HG02943 (cell line): ENCODE results near the gene MAPK6.
"Not testable (repeated sequence)": the region's sequence is repeated elsewhere in the genome, so short reads cannot be mapped to it uniquely, and the experiment has no call there.

Experiments used
- ATAC-seq: cut with Tn5 transposase; IDR thresholded peaks from one replicate; pipeline ENCODE4 v1.9.1; 2021; ENCODE audit warnings: mild to moderate bottlenecking, low read depth, moderate library complexity; ENCODE audit not compliant: unreplicated experiment

Gene MAPK6

DNA sequence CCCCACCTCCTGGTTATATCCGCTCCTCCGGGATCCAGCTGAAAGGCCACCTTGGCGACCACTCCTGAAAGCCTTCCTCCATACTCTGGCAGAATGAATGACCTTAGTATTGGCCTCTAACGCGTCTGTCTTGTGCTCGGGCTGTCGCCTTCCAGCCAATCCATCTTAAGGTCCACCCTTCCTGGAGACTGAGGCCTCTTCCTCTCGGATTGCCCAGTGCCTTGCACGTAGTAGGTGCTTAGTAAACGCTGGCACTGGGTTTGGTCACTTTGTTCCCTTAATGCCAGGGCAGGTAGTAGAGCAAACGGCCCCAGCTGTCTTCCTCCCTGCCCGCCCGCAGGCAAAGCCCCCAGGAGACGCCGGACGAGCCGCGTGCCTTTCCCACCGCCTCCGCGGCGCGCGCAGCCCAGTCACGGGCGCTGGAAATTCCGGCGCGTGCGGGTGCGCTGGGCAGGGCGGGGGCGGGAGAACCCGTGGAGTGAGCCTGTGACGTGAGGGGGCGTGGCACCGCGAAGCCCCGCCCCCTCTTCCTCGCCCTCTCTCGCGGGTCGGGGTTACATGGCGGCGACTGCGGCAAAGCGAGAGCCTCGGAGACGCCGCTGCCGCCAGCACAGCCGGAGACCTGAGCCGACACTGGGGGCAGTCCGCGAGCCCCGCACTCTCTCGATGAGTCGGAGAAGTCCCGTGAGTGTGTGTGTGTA lies at the start of gene MAPK6:
MAPK6 (plus strand) TSS at position 527 of the 701 bp plus-strand sequence. CDS start 27,242 bp downstream, outside the sequence.
- peak; percentile 68 for ATAC-seq

DNA sequence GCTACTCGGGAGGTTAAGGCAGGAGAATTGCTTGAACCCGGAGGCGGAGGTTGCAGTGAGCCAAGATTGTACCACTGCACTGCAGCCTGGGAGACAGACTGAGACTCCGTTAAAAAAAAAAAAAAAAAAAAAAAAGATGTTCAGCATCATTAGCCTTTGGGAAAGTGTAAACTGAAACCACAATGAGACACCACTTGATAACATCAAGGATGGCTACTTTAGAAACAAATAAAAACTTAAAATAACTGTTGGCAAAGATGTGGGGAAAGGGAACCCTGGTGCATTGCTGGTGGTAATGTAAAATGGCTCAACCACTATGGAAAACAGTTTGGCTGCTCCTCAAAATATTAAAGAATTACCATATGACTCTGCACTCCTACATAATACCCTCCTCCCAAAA lies 49.3 kb upstream of the MAPK6 start:
- ATAC-seq: no peak

DNA sequence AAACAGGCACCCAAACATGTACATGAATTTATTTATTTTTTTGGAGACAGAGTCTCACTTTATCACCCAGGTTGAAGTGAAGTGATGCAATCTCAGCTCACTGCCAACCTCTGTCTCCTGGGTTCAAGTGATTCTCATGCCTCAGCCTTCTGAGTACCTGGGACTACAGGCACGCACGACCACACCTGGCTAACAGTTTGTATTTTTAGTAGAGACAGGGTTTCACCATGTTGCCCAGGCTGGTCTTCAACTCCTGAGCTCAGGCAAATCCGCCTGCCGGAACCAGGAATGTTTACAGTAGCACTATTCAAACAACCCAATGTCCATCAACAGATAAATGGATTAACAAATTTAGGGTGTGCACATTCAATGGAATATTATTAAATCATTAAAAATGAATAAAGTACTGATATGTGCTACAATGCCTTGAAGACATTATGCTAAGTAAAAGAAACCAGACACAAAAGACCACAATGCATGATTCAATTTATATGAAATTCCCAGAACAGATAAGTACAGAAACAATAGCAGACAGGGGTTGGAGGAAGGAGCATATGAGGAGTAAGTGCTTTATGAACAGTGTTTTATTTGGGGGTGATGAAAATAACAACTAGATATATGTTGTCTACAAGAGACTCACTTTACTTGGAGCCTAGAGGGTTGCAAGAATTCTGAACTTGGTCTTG lies 48.7 kb upstream of the MAPK6 start:
- ATAC-seq: no peak

DNA sequence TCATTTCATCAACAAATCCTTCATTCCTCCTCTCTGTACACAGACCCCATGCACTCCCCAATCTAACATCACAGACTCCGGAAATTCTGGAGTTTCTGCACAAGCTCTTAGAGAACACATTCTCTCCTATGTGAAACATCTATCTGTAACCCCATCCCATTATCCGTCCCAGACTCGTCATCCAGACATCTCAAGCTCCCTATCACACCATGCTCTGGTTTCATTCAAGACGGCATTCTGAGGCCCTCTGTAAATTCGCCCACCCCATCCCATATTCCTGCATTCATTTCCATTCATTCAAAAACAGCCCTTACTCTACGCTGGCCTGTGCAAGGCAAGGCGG lies 48.0 kb upstream of the MAPK6 start:
- ATAC-seq: peak; percentile 9

DNA sequence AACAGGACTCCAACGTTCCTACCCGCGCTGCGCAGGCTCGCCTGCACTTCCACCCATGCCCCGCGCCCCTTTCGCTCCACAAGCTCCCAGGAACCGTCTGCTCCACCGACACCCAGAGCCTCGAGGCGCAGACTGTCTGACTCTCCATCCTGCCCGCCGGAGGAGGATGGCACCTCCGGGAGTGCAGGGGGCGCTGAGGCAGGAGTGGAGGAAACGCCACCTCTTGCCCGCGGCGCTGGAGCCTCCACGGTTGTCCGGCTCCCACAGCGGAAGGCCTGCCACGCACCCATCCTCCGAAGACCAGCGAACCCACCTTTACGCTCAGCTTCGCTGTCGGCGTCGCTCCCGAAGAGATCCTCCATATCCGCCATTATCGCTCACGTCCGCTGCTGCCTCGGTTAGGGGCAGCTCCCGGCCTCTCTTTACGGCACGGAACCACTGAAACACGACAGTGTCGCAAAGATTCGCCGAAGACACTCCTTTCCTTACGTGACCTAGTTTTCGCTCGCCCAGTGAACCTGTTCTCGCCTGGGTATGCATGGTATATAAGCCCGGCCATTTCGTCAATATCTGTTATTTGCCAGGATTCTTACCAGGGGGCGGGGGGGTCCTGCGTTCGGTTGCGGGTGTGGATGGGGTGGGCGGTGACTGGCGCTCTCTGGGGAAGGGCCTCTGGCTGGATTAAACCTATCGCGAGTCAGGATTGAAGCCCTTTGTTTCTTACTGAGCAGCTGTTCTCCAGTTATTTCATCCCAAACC lies 47.5 kb upstream of the MAPK6 start, which contains the start of gene LEO1:
LEO1 (minus strand) TSS at position 404 of the 759 bp plus-strand sequence; CDS start at position 371, 33 bp downstream.
- peak; percentile 91 for ATAC-seq

DNA sequence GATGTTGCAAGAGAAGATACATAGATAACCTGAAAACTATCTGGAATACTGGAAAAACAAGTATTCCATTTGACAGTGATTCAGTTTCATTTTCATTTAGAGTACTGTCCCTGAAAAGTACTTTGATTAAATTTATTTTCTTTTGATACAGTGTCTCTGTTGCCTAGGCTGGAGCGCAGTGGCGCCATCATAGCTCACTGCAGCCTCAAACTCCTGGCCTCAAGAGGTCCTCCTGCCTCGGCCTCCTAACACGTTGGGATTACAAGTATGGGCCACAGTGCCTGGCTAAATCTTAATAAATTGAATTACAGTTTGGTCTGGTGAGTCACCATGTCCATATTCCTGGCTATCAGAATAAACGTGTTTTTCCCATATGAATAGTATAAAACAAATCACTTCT lies 45.8 kb upstream of the MAPK6 start:
- no peak for ATAC-seq

DNA sequence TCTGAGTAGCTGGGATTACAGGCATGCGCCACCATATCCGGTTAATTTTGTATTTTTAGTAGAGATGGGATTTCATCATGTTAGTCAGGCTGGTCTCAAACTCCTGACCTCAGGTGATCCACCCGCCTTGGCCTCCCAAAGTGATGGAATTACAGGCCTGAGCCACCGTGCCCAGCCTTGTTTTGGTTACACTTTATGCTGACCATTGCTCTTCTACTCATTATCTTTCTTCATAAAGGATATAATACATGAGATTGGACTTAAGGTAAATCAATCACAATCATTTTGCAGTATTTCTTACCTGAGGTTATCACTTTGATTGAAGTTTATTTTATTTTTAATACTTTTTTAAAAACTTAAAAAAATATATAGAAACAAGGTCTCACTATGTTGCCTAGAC lies 45.2 kb upstream of the MAPK6 start:
- ATAC-seq: no peak

DNA sequence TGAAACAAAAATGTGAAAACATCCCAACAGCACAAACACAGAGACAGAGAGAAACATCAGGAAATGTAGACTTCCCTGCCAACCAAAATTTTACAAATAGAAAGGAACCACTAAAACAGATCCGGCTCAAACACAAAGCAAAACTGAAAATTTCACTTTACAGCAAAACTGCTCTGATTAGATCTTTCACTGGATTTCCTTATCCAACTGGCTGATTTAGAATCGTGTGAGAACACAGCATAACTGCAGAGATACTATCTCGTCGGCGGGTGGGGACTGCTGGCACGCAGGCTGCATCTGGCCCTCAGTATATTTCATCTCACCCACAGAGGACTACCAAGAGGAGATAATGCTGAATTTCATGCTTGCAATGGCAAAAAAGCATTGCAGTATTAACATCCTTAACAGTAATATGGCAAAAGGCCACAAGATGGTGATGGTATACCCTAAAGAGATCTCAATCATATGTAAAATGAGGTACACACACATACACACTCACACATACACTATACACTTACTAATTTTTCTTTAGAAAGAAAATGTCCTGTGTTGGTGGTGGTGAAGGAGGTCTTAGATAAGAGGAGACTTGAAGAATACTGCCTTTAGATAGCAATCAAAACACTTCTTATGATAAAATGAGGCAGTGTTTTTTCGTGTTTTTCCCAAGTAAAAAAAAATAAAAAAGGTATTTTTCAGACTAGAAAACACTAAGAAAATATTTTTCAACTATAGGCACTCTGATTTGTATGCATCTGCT lies 36.8 kb upstream of the MAPK6 start:
- ATAC-seq: peak; percentile 95

DNA sequence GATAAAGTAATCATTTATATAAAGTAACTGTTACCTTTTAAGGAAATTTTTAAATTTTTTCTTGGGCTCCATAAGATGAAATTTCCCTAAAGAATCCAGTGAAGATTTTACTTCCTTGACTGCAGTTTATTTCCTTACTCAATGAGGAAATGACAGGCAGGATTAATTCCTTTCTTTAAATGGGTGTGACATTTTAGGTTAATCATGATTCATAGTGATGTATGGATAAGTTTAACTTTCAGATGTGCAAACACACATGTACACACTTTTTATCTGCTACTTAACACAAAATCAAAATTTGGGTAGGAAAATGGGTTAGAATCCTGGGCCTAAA lies 36.3 kb upstream of the MAPK6 start:
- no peak for ATAC-seq

DNA sequence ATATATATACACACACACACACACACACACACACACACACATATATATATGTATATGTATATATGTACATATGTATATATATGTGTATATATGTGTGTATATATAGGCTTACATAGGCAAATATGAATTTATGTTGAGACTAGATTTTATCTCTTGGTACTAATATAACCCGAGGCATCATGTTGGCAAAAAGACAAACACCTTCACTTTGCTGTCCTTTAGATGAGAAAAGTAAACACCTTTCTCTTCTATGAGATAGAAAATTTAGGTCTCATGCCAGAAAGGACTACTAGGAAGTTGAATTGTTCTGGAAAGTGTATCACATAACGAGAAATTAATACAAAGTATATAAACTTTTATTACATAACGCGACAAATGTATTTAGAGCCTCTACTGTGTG lies 27.9 kb upstream of the MAPK6 start:
- ATAC-seq: no peak

DNA sequence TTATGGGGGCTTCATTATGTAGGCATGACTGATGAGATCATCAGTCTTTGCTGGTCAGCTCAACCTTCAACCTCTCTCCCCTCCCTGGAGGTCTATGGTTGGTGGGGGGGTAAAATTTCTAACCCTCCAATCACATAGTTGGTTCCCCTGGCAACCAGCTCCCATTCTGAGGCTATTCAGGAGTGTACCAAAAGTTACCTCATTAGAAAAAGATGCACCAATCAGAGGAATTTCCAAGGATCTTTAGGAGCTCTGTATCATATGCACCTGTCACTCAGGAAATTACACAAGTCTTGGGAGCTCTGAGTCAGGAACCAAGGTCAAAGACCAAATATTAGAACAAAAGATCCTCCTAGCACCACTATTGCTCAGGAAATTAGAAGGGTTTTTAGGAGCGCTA lies 26.1 kb upstream of the MAPK6 start:
- ATAC-seq: no peak

DNA sequence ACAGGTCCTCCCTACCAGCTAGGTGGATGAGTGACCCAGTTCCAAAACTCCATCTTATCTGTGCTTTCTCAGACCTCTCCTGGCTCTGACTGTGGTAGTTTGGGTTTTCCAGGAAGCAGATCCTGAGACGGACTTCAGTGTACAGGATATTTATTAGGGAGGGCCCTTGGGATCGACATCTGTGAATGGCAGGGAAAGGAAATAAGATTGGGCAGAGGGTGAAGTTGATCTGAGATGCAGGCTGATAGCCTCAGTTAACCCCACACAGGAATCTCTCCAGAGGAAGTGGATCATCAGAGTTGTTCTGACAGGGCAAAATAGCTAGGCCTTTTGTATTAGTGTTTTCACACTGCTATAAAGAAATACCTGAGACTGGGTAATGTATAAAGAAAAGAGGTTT lies 16.7 kb upstream of the MAPK6 start:
- no peak for ATAC-seq

DNA sequence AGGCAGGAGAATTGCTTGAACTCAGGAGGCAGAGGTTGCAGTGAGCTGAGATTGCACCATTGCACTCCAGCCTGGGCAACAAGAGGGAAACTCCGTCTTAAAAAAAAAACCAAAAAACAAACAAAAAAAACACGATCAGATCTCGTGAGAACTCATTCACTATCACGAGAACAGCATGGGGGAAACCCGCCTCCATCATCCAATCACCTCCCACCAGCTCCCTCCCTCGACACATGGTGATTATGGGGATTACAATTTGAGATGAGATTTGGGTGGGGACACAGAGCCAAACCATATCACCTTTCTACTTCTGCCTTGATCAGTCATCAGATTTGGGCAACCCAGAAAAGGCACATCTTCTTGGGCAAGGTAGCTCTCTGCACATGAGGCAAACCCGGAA lies 15.9 kb upstream of the MAPK6 start:
- ATAC-seq: not testable (repeated sequence)

DNA sequence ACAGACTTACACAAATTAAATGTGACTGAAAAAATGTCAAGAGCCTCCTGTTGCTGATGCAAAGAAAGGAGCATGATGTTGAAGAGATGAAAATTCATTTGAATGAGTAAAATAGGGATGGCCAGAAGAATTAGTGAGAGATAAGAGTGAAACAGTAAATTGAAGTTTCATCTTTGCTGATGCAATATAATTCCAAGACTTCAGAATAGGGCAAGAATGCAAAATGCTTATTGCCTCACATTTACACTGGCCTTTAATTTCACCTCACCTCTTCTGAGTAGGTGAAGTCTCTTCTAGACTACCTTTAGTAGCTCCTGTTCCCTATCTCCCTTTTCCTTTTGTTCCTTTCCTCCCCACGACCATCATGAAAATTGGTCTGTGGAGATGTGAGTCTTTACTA lies 15.3 kb upstream of the MAPK6 start:
- no peak for ATAC-seq

DNA sequence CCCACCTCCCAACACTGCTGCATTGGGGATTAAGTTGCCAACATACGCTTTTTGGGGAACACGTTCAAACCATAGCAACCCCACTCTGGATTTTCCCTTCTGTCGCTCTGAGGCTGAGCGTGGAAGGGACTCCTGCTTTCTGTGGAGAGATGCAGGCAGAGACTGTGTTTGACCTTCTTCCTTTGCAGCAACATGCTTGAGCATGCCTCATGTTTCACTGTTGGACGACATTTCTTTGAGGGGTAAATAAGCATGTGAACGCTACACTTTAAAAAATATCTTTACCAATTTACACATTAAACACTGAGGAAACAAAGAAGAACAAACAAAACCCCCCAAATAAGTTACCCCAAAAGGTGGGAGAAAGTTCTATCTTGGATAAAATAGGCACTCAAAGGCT lies 14.2 kb upstream of the MAPK6 start:
- no peak for ATAC-seq

DNA sequence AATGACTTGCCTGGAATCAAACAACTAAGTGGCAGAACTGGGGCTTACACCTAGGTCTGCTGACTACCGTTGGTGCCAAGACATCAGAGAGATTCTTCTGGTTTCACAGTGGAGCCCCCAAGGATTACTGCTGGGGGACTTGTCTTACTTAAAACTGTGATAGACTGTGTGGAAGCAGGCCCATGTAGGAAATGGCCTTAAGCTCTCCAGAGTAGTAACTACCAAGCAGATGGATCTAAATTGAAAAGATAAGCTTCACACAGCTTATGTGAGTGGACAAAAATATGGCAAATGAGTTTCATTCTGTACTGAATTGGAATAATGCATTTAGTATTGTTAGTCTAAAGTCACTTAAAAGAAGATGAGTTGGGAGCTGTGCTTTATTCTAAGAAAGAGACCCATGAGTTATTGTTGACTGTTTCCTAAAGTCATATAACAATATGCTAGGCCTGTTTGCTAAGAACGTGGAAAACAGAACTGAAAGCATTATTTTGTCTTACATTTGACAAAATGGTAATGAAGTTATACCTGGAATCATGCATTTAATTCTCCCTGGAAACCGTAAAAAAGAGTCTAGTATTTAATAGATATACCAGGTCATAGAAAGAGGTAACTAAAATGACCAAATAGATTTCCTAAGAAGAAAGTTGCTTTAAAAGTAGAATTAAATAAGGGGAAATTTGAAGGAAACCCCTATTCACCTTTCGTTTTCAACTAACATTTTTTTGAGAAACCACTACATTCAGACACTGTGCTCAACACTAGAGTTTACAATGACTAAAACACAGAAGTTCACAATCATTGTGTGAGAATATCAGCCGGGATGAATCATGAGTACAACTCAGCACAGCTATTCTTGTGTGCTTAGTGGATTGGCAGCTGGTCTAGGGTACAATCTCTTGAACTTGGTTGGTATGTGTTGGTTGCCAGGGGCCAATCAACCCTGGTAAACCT lies 13.0 kb upstream of the MAPK6 start:
- ATAC-seq: peak; percentile 53

DNA sequence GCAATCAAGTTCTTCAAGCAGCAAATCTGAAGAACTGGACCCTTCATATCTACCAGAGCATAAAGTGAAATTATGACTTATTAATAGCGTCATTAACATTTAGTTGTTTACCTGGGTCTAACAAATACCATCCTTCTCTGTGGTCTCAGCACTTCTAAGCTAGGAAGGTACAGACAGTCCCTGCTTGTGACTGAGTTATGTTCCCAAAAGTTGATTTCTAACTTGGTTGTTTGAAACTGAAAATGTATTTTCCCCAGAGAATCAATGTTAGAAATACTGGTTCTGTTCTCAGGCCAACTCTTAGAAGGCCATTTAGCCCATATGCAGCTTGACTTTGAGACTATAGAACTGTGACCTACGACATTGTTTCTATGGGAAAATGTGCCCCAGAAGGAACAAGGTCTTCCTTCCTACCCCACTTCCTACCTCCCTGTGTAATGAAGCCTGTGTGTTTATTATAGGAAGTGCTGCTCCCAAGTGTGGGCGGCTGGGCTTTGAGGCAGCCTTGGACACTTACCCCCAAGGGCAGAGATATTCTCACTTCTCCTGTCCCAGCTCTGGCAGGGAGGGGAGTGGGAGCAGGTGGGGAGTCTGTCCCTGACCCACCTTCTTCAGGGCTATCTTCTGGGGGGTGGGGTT lies 12.2 kb upstream of the MAPK6 start:
- ATAC-seq: peak; percentile 32

DNA sequence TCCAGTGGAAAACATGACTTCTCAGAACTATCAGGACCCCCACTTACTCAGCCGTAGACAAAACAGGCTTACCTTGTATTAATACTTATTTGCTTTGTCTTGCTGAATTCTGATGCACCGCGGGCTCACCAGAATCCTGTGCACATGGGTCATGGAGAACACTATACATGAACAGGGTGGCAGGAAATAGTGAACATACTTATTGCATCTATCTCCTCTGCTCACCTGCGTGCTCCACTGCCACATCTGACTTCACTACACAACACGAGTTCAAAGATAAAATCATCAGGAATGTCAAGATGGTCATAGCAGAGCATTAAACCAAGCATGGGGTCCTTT lies 10.7 kb upstream of the MAPK6 start:
- ATAC-seq: no peak

DNA sequence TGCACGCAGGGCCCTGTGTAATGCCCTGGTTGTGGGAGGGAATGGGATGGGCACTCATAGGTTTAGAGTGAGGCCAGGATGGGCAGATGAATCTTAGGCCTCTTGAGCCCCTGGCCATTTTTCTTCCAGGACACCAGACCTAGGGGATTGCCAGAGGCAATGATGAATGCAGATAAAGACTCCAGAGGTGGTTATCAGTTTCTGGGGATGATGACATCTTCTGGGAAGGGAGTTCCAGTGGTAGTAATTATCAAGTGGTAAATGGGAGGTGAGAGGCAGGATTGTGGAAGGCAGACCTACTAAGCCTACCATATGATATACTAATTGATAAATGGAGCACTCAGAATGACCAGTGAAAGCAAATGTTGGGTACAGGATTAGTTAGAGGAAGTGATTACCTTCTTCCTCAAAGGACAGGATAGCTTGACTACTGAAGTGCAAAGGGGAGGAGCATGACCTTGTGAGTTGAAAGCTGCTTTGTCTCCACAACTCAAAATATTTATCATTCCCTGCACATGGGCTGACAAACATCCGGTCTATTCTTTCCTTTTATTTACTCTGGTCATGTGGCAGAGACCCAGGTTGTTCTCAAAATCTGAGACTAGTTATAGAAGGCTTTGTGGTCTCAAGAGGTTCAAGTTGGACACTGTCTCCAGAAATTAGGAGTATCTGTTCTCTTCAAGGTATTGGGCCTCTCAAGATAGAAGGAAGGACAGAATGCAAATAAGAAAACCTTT lies 10.2 kb upstream of the MAPK6 start:
- ATAC-seq: no peak
